RWPE2 (cell line): ENCODE results near the gene LYST.

Source experiments
- ATAC-seq: fragments of 200-7000 bp; cut with Tn5 transposase; 3 replicates; pipeline ENCODE4 v1.9.1; 2021; ENCODE audit warnings: low read depth
- DNase-seq: peaks from one replicate; pipeline ENCODE4 v3.0.0-alpha.2; 2020; ENCODE audit warnings: low spot score
- H3K27ac ChIP-seq: fragments of 450-650 bp; 2 replicates; pipeline ENCODE4 v1.5.1; 2017; ENCODE audit warnings: mild to moderate bottlenecking; ENCODE audit not compliant: poor library complexity, severe bottlenecking
- H3K27me3 ChIP-seq: fragments of 250-450 bp; sonication (Bioruptor Pico); 2 replicates; pipeline ENCODE4 v1.5.1; 2021; ENCODE audit warnings: mild to moderate bottlenecking, moderate library complexity; ENCODE audit not compliant: insufficient read depth, poor library complexity, severe bottlenecking
- H3K36me3 ChIP-seq: fragments of 250-450 bp; sonication (Bioruptor Pico); 2 replicates; pipeline ENCODE4 v1.5.1; 2020; ENCODE audit warnings: low read depth, mild to moderate bottlenecking, moderate library complexity
- H3K4me1 ChIP-seq: fragments of 250-450 bp; sonication (Bioruptor Pico); 2 replicates; pipeline ENCODE4 v1.5.1; 2021; ENCODE audit warnings: mild to moderate bottlenecking, moderate library complexity; ENCODE audit not compliant: insufficient read depth, poor library complexity, severe bottlenecking
- H3K4me3 ChIP-seq: fragments of 250-450 bp; sonication (Bioruptor Pico); 2 replicates; pipeline ENCODE4 v1.5.1; 2021; ENCODE audit warnings: mild to moderate bottlenecking, moderate library complexity; ENCODE audit not compliant: severe bottlenecking
- H3K9me3 ChIP-seq: fragments of 250-450 bp; sonication (Bioruptor Pico); 2 replicates; pipeline ENCODE4 v1.5.1; 2021; ENCODE audit warnings: mild to moderate bottlenecking, moderate library complexity; ENCODE audit not compliant: severe bottlenecking
- TF ChIP-seq, protein P1 (sequence below): fragments of 450-650 bp; IDR thresholded peaks from one replicate; pipeline ENCODE4 v1.5.1; 2017; ENCODE audit warnings: mild to moderate bottlenecking, moderate library complexity; ENCODE audit not compliant: poor library complexity, severe bottlenecking

The LYST gene

DNA sequence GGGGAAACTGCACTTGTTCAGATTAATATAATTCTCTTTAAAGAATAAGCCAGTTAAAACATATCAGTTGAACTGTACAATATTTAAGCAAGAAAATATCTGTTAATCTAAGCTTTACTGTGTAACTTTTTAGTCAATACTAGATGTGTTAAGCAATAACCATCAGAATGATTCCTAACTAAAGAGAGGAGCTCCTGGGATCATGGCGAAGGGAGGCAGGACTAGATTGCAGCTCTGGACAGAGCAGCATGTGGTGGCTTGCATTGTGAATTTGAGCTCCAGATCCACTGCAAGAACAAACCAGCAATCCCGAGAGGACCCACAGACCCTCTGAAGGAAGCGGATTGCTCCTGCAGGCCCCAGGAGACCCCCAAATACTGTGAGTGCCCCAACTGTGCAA lies 21.9 kb downstream of the LYST start:
- Histone ChIP-seq H3K4me3 (no peak overlapping the region), H3K36me3 (no peaks in the 10 kb centered on the region), H3K27ac (no peak overlapping the region), H3K27me3 (no peaks in the 10 kb centered on the region), H3K9me3 (no peaks in the 10 kb centered on the region), H3K4me1 (no peaks in the 10 kb centered on the region)
- ATAC-seq (no peak), DNase-seq (no peak)
- TF ChIP-seq, protein P1, sequence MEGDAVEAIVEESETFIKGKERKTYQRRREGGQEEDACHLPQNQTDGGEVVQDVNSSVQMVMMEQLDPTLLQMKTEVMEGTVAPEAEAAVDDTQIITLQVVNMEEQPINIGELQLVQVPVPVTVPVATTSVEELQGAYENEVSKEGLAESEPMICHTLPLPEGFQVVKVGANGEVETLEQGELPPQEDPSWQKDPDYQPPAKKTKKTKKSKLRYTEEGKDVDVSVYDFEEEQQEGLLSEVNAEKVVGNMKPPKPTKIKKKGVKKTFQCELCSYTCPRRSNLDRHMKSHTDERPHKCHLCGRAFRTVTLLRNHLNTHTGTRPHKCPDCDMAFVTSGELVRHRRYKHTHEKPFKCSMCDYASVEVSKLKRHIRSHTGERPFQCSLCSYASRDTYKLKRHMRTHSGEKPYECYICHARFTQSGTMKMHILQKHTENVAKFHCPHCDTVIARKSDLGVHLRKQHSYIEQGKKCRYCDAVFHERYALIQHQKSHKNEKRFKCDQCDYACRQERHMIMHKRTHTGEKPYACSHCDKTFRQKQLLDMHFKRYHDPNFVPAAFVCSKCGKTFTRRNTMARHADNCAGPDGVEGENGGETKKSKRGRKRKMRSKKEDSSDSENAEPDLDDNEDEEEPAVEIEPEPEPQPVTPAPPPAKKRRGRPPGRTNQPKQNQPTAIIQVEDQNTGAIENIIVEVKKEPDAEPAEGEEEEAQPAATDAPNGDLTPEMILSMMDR: no peak

DNA sequence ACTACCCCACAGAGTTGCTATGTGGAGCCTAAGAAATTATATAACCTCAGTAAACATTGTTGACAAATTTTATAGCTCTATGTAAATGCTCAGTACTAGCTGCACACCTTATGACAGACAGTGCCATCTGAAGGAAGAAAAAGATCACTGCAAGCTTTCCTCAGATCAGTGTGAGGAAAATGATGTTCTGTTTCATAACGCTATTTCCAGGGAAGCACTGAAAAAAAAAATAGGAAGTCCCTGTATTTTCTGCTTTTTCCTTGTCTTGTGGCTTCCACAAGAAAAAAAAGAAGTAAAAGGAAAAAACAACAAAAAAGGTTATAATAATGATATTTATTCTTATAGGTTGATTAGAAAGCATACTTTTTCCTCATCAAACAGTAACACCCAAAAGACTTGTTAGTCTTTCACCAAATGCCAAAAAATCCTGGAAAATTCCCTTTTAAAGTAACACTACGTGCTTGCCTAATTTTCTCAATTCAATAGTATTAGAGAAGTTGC lies 23.2 kb downstream of the LYST start:
- Histone ChIP-seq H3K27me3 (no peaks in the 10 kb centered on the region), H3K9me3 (no peaks in the 10 kb centered on the region), H3K4me1 (no peaks in the 10 kb centered on the region), H3K36me3 (no peaks in the 10 kb centered on the region), H3K27ac (no peak overlapping the region), H3K4me3 (no peak overlapping the region)
- DNase-seq (no peak), ATAC-seq (peak; percentile 76)
- TF ChIP-seq, protein P1: peak; percentile 56

DNA sequence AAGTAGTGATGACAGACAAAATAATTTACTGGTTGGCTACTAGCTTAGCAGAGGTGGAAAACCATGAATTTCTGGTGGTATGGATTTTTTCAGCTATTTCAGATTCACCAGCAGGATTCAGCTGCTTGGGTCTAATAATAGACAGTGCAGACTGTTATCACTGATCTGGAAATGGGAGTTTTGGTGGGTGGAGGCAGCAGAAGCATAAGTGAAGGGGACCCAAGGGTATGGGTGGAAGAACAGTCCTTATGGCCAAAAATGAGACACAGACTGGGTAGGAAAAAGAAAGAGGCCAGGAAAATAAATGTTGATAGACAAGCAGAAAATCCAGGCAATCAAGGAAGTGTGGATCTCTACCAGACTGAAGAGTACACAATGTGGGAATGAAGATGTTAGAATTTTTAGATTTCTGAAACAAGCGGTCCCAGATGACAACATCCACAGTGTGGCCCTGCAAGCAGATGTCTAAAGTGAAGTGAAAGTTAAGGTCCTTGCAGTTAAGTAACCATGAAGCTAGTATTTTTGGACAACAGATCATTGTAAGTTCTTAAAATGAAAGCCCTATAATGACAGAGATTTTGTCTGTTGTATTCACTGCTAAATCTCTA lies 24.7 kb downstream of the LYST start:
- Histone ChIP-seq H3K4me1 (no peaks in the 10 kb centered on the region), H3K36me3 (no peaks in the 10 kb centered on the region), H3K4me3 (no peak overlapping the region), H3K27ac (no peak overlapping the region), H3K27me3 (no peaks in the 10 kb centered on the region), H3K9me3 (no peaks in the 10 kb centered on the region)
- TF ChIP-seq, protein P1: no peak
- no peak for ATAC-seq
- DNase-seq: no peak

DNA sequence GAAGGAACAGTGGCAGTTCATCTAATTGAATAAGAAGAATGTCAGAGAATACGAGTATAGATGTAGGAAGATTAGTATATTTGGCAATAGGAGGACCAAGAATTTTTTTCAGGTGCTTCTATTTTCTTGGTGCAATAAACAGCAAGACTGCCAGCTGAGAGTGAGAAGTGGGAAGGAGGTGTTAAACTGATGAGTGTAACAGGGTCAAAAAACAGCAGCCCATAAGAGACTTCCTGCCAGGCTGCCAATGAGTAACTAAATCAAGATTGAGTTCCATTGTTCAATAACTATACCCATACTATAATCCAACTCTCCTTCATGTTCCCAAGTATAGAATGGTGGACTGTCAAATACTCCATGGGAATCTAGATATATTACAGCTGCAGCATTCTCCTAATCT lies 28.7 kb downstream of the LYST start:
- H3K4me1 ChIP-seq: no peaks in the 10 kb centered on the region
- ATAC-seq (no peak), DNase-seq (no peak)
- TF ChIP-seq, protein P1: no peak
- H3K9me3 ChIP-seq: no peaks in the 10 kb centered on the region
- 0 out of 2 replicates have a peak, but pooled peaks cover 3% of the 10 kb centered on the region for H3K36me3 ChIP-seq
- H3K4me3 ChIP-seq: no peak overlapping the region
- no peaks in the 10 kb centered on the region for H3K27me3 ChIP-seq
- H3K27ac ChIP-seq: no peak overlapping the region

DNA sequence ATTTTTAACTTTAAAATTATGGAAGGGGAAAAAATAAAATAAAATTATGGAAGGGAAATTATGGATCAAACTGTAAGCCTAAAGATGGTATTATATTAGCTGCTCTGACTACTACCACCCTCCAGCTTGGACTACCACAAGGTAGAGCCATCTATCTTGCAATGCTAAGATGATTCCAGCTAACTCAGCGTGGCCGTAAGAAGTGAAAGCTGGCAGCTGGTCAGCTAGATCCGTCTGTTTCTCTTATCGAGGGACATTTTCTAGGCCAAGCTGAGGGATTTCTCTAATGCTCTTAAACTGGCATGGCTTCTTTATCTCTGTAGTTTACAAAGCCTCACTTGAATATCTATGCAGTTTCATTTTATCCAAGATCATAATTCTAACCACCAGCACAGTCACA lies 31.5 kb downstream of the LYST start:
- DNase-seq: no peak

More for the DNA sequence above, 31.5 kb downstream of the LYST start:
- H3K27me3 ChIP-seq: no peaks in the 10 kb centered on the region
- ATAC-seq: no peak
- H3K4me1 ChIP-seq: no peaks in the 10 kb centered on the region
- no peak overlapping the region for H3K4me3 ChIP-seq
- TF ChIP-seq, protein P1: no peak
- 0 out of 2 replicates have a peak, but pooled peaks cover 10% of the 10 kb centered on the region for H3K36me3 ChIP-seq
- no peak overlapping the region for H3K27ac ChIP-seq
- H3K9me3 ChIP-seq: no peaks in the 10 kb centered on the region
